OCI-LY3 (cell line): Measurements from ENCODE around the gene IGFLR1.

Source experiments
- EZH2phosphoT487 ChIP-seq: fragments of 200-600 bp; shearing (Covaris generic); IDR thresholded peaks from 2 replicates; pipeline ENCODE4 v1.6.1; 2018; ENCODE audit warnings: antibody characterized with exemption, mixed run types, low read depth
- TF ChIP-seq, protein P1 (sequence below): fragments of 200-600, 300-600 bp; sonication (generic); IDR thresholded peaks from 2 replicates; pipeline ENCODE4 v1.5.1; 2014; ENCODE audit warnings: antibody characterized with exemption, low read length, low read depth

- TF ChIP-seq, protein P1, sequence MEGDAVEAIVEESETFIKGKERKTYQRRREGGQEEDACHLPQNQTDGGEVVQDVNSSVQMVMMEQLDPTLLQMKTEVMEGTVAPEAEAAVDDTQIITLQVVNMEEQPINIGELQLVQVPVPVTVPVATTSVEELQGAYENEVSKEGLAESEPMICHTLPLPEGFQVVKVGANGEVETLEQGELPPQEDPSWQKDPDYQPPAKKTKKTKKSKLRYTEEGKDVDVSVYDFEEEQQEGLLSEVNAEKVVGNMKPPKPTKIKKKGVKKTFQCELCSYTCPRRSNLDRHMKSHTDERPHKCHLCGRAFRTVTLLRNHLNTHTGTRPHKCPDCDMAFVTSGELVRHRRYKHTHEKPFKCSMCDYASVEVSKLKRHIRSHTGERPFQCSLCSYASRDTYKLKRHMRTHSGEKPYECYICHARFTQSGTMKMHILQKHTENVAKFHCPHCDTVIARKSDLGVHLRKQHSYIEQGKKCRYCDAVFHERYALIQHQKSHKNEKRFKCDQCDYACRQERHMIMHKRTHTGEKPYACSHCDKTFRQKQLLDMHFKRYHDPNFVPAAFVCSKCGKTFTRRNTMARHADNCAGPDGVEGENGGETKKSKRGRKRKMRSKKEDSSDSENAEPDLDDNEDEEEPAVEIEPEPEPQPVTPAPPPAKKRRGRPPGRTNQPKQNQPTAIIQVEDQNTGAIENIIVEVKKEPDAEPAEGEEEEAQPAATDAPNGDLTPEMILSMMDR: peak; percentile 40
- no peak for TF ChIP-seq EZH2phosphoT487
Observed at GRCh38 chr19:35740423-35741202, 1.6 kb downstream of the IGFLR1 start.
